COLO668 (cell line): Measurements from ENCODE around the gene ERICH6B.

Experiments used
- DNase-seq: peaks from one replicate; lab custom pipeline; 2025; ENCODE audit not compliant: unreplicated experiment; lab: John Stamatoyannopoulos, UW

Gene ERICH6B

DNA sequence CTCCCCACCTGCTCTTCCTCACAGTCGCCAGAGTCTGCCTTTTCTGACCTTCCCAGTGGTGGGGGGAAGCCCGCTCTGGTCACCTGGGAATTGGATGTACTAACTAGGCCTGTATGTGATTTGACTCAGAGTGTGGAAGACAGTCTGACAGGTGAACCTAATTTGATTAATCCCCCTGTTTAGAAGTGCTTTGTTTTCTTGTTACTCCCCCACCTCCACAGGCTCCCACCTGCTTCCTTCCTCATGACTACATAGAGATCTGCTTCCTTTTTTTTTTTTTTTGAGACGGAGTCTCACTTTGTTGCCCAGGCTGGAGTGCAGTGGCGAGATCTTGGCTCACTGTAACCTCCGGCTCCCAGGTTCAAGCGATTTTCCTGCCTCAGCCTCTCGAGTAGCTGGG is 106.8 kb downstream of the ERICH6B start:
- DNase-seq = no peak

DNA sequence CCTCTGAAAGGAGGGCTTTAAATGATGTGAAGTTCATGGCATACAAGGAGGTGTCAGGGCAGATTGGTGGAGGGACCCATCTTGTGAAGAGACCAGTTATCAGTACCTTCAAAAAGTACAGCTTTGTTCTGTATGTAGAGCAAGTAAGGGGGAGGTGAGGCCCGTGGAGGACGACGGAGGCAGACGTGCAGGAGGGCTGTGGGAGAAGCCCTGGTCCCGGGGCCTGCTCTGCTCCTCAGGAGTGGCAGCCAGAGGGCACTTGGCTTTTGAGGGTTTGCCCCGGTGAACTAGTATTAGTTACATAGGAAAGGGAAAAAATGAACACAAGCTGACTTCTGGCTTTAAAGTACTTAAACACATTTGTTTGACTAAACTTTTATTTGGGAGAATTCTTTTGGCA is 108.7 kb downstream of the ERICH6B start:
- DNase-seq = no peak

DNA sequence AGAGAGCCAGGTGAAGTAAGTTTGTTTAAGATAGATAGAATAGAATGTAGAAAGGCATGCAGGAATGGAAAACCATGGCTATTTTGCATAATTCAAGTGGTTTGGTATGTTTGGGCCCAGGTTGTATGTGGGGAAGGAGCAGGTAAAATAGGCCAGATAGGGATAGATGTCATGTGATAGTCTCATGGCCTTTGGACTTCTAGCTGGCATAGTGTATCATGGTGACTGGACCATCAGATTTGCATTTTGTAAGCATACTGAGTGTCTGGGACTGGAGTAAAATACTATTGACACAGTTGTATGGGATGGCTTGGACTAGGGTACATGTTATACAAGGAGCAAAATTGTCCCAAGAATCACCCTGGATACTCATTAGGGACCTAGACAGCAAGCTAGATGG is 111.9 kb downstream of the ERICH6B start:
- DNase-seq = no peak

DNA sequence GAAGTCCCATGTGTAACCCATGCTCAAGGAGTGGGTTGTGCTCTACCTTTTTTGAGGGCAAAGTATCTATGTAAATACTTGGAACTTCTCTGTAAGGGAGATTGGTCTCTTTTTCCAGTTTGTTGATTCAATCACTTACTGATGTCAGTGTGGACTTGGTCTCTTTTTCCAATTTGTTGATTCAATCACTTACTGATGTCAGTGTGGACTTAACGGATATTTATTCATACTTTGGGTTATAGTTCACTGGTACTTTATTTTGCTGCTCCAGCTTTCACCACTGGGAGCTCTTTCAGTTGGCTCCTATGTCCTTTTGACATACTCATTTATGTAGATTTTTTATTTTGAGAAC is 114.4 kb downstream of the ERICH6B start:
- no peak for DNase-seq

DNA sequence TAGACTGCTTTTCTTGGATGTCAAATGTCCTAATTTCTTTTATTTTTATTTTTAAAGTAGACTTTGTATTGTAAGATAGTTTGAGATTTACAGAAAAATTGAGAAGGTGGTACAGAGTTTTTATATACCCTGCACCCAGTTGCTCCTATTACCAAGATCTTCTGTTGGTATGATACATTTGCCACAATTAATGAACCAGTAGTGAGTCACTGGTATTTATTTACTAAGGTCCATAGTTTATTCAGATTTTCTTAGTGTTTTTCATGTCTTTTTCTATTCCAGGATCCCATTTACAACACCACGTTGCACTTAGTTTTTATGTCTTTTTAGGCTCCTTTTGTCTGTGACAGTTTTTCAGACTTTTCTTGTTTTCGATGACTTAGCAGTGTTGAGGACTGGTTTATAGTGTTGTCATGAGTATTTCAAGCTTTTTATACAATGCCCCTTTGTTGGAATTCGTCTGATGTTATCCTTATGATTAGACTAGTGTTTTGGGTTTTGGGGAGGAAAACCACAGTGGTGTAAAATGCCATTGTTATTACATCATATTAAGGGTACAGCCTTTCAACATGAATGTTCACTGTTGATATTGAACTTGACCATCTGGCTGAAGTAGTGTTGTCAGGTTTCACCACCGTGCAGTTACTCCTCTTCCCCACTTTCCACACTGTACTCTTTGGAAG is 114.9 kb downstream of the ERICH6B start:
- DNase-seq = no peak

DNA sequence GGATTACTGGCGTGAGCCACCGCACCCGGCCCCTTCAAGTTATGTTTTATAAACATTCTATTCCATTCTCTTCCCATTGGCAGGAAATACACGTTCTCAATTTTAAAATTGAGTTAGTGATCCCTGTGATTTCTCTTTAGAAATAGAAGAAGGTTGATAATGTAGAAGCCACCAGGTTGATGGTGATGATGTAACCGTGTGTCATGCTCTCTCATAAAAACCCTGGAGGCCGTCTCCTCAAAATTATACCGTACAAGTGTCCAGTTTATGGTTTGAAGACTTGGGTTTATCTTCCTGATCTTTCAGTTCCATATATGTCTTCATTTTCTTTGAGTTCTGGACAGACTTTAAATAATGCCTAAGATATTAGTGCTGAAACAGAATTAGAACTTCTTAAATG is 118.6 kb downstream of the ERICH6B start:
- no peak for DNase-seq

DNA sequence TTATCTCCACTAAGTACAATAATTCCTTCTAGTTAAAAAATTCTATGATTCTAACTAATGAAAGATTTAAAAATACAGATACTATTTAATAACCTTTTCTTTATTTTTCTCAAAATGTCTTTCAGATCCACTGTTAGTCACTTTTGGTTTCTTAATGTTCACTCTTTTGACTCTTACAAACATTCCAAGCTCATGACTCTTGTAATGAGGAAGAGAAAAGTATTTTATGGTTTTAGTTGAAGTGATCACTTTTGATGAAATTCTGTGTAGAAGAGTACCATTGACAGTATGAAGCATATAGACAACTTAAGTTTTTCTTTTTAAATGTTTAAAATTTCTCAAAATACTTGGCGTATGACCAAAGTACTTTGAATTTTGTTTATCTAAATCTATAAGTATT is 123.0 kb downstream of the ERICH6B start:
- no peak for DNase-seq
